B cell (primary cell): ENCODE data around the gene NDUFV3.
"Not testable (repeated sequence)": the region's sequence is repeated elsewhere in the genome, so short reads cannot be mapped to it uniquely, and the experiment has no call there.

ENCODE experiments used
- EZH2 ChIP-seq: IDR thresholded peaks from 2 replicates; pipeline ENCODE4 v1.6.1; 2012; ENCODE audit warnings: borderline replicate concordance, low read depth, mild to moderate bottlenecking, moderate library complexity, low read length; ENCODE audit not compliant: insufficient read depth, poor library complexity, severe bottlenecking
- TF ChIP-seq, protein P1 (sequence below): fragments of 200-600 bp; IDR thresholded peaks from one replicate; pipeline ENCODE4 v1.8.0; 2022; ENCODE audit warnings: antibody characterized with exemption, mild to moderate bottlenecking

DNA sequence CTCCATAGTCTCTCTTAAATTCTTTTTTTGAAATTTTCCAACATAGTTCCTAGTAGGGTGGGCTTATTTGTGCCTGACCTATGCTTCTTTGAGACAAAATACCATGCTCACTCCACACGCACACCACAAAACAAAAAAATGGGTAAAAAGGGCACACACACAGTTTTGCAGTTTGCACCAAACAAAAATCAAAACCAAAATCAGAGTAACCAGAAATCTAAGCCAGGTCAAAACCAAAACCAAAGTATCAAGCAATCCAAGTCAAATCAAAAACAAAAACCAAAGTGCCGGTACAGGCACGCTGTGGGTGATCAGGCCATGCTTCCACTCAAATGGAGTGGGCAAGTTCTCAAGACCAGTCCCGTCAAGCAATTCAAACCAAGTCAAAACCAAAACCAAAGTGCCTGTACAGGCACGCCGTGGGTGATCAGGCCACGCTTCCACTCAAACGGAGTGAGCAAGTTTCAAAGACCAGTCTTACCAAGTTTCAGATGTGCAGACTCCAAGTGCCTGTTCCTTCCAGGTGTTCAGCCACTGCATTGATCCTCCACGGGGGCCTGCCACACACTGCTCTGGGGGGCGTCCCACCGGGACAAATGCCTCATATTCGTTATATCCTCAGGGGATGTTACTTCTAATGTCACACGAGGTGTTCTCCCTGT, 56.1 kb downstream of the NDUFV3 start:
- TF ChIP-seq, protein P1, sequence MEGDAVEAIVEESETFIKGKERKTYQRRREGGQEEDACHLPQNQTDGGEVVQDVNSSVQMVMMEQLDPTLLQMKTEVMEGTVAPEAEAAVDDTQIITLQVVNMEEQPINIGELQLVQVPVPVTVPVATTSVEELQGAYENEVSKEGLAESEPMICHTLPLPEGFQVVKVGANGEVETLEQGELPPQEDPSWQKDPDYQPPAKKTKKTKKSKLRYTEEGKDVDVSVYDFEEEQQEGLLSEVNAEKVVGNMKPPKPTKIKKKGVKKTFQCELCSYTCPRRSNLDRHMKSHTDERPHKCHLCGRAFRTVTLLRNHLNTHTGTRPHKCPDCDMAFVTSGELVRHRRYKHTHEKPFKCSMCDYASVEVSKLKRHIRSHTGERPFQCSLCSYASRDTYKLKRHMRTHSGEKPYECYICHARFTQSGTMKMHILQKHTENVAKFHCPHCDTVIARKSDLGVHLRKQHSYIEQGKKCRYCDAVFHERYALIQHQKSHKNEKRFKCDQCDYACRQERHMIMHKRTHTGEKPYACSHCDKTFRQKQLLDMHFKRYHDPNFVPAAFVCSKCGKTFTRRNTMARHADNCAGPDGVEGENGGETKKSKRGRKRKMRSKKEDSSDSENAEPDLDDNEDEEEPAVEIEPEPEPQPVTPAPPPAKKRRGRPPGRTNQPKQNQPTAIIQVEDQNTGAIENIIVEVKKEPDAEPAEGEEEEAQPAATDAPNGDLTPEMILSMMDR: not testable (repeated sequence)
- not testable (repeated sequence) for TF ChIP-seq EZH2
